ENCODE data around the gene FOXK1. TPM values are rescaled to one million over a fixed set of nuclear protein-coding genes. Genes with fewer than 3 reads are reported as not detected.
A peak's percentile ranks its signal among the peaks of the same experiment; 100 is the strongest.

The FOXK1 gene
- total and polyA plus RNA-seq, 2 of the 13 experiments (the other 11 are each of a cell fraction or from before 2014, with no cell fraction given), result 4.6 to 8.8 TPM

DNA sequence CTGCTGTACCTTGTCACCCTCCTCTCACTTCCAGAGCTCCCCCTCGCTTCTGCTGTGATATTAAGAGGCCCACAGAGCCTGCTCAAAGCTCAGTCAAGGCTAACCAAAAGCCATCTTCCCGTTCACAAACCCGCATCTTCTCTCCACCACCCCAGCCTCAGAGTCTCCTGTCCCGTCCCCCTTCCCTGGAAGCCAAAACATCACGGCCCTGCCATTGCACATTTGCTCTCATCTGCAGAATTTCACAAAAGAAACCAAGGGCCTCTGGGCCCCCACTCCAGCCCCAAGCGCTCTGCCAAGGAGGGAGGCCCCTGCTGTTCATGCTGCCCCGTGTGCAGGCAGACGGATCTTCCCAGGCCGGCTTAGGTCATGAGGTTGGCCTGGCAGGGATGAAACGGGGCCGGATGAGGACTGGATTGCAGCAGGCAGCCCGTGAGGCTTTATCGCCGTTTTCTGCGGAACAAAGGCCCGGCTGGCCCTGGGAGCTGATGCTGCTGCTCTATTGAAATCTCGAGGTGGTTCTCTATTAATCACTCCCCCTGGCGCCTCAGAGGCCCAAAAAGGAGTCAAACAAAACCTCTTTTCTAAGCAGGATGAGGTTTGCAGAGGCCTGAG, 31.6 kb upstream of the FOXK1 start (continued):
- TF ChIP-seq, protein P1, sequence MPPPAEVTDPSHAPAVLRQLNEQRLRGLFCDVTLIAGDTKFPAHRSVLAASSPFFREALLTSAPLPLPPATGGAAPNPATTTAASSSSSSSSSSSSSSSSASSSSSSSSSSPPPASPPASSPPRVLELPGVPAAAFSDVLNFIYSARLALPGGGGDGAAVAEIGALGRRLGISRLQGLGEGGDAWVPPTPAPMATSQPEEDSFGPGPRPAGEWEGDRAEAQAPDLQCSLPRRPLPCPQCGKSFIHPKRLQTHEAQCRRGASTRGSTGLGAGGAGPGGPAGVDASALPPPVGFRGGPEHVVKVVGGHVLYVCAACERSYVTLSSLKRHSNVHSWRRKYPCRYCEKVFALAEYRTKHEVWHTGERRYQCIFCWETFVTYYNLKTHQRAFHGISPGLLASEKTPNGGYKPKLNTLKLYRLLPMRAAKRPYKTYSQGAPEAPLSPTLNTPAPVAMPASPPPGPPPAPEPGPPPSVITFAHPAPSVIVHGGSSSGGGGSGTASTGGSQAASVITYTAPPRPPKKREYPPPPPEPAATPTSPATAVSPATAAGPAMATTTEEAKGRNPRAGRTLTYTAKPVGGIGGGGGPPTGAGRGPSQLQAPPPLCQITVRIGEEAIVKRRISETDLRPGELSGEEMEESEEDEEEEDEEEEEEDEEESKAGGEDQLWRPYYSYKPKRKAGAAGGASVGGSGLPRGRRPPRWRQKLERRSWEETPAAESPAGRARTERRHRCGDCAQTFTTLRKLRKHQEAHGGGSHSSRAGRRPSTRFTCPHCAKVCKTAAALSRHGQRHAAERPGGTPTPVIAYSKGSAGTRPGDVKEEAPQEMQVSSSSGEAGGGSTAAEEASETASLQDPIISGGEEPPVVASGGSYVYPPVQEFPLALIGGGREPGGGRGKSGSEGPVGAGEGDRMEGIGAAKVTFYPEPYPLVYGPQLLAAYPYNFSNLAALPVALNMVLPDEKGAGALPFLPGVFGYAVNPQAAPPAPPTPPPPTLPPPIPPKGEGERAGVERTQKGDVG (CRISPR knock-in tag; IDR thresholded peaks at IDR 0.05; ENCODE audit: borderline replicate concordance), result peak; percentile 85; the same call in 1 of the 2 replicates
- no peak for TF ChIP-seq RCOR2 (CRISPR knock-in tag; IDR thresholded peaks at IDR 0.05)
- TF ChIP-seq MEF2D (CRISPR knock-in tag; IDR thresholded peaks at IDR 0.05), result no peak
- TF ChIP-seq HDAC1 (CRISPR knock-in tag; IDR thresholded peaks at IDR 0.05), result peak; percentile 50; the same call in 1 of the 2 replicates
- TF ChIP-seq ZNF530 (CRISPR knock-in tag; IDR thresholded peaks at IDR 0.05; ENCODE audit: low read depth), result no peak
- TF ChIP-seq ZNF264 (CRISPR knock-in tag; IDR thresholded peaks at IDR 0.05), result no peak
- TF ChIP-seq HHEX (CRISPR knock-in tag; IDR thresholded peaks at IDR 0.05), result no peak
- TF ChIP-seq, protein P2, sequence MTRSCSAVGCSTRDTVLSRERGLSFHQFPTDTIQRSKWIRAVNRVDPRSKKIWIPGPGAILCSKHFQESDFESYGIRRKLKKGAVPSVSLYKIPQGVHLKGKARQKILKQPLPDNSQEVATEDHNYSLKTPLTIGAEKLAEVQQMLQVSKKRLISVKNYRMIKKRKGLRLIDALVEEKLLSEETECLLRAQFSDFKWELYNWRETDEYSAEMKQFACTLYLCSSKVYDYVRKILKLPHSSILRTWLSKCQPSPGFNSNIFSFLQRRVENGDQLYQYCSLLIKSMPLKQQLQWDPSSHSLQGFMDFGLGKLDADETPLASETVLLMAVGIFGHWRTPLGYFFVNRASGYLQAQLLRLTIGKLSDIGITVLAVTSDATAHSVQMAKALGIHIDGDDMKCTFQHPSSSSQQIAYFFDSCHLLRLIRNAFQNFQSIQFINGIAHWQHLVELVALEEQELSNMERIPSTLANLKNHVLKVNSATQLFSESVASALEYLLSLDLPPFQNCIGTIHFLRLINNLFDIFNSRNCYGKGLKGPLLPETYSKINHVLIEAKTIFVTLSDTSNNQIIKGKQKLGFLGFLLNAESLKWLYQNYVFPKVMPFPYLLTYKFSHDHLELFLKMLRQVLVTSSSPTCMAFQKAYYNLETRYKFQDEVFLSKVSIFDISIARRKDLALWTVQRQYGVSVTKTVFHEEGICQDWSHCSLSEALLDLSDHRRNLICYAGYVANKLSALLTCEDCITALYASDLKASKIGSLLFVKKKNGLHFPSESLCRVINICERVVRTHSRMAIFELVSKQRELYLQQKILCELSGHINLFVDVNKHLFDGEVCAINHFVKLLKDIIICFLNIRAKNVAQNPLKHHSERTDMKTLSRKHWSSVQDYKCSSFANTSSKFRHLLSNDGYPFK (CRISPR knock-in tag; IDR thresholded peaks at IDR 0.05; ENCODE audit: borderline replicate concordance), result no peak
- TF ChIP-seq, protein P3, sequence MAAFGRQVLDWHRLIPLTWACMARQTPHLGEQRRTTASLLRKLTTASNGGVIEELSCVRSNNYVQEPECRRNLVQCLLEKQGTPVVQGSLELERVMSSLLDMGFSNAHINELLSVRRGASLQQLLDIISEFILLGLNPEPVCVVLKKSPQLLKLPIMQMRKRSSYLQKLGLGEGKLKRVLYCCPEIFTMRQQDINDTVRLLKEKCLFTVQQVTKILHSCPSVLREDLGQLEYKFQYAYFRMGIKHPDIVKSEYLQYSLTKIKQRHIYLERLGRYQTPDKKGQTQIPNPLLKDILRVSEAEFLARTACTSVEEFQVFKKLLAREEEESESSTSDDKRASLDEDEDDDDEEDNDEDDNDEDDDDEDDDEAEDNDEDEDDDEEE (CRISPR knock-in tag; IDR thresholded peaks at IDR 0.05), result no peak
- no peak for TF ChIP-seq ZNF383 (CRISPR knock-in tag; IDR thresholded peaks at IDR 0.05; ENCODE audit: borderline replicate concordance)
- TF ChIP-seq JARID2 (CRISPR knock-in tag; IDR thresholded peaks at IDR 0.05; ENCODE audit: insufficient replicate concordance), result no peak
- no peak for TF ChIP-seq ZNF644 (CRISPR knock-in tag; IDR thresholded peaks at IDR 0.05; ENCODE audit: low read depth)
- TF ChIP-seq CBX2 (IDR thresholded peaks at IDR 0.05; ENCODE audit: low read depth, low read length), result no peak
- no peak for TF ChIP-seq CBX2 (CRISPR knock-in tag; IDR thresholded peaks at IDR 0.05; ENCODE audit: low read depth)
- TF ChIP-seq SMYD3 (CRISPR knock-in tag; IDR thresholded peaks at IDR 0.05), result no peak

All from HepG2 (cell line).